Stimulated activated CD4-positive, alpha-beta T cell treated with anti-CD3 and anti-CD28 coated beads, TNF-alpha, amount 100 ng/mL, for 4 hours (primary cell): ENCODE data around the gene GPRIN1.
"Not testable (repeated sequence)": the region's sequence is repeated elsewhere in the genome, so short reads cannot be mapped to it uniquely, and the experiment has no call there.

Experiments
- DNase-seq, 3 experiments: peaks; one replicate each; pipeline ENCODE4 v3.0.0-alpha.2; 2020; ENCODE audit warnings: low read depth in 3 of 3

Gene GPRIN1

GRCh38 chr5:176597417-176598389 lies 12.3 kb downstream of the GPRIN1 start:
- DNase-seq, result no peak

- peak; percentile 55 to 61 (median 58) for DNase-seq
Observed at GRCh38 chr5:176596689-176597416, 13.1 kb downstream of the GPRIN1 start.

GRCh38 chr5:176596069-176596644 lies 13.8 kb downstream of the GPRIN1 start:
- DNase-seq, result no peak

GRCh38 chr5:176595386-176595943 lies 14.5 kb downstream of the GPRIN1 start:
- DNase-seq, result no peak

- DNase-seq, result no peak
Observed at GRCh38 chr5:176594554-176594953, 15.4 kb downstream of the GPRIN1 start.

- DNase-seq, result no peak
Observed at GRCh38 chr5:176593273-176593869, 16.6 kb downstream of the GPRIN1 start.

- DNase-seq, result no peak
Observed at GRCh38 chr5:176592573-176592972, 17.4 kb downstream of the GPRIN1 start.

- DNase-seq, result not testable (repeated sequence)
Observed at GRCh38 chr5:176591667-176592066, 18.3 kb downstream of the GPRIN1 start.

GRCh38 chr5:176590035-176590717 lies 19.8 kb downstream of the GPRIN1 start:
- no peak for DNase-seq

GRCh38 chr5:176589039-176589769 lies 20.8 kb downstream of the GPRIN1 start:
- no peak for DNase-seq

- DNase-seq, result no peak
Observed at GRCh38 chr5:176588297-176588696, 21.7 kb downstream of the GPRIN1 start.

GRCh38 chr5:176587398-176587797 lies 22.6 kb downstream of the GPRIN1 start:
- no peak for DNase-seq

GRCh38 chr5:176583076-176583475 lies 26.9 kb downstream of the GPRIN1 start:
- DNase-seq, result no peak

GRCh38 chr5:176581361-176581760 lies 28.6 kb downstream of the GPRIN1 start:
- DNase-seq, result no peak

- no peak for DNase-seq
Observed at GRCh38 chr5:176579323-176579722, 30.6 kb downstream of the GPRIN1 start.

GRCh38 chr5:176578391-176578808 lies 31.6 kb downstream of the GPRIN1 start:
- peak in 1 of 3 experiments; percentile 12 for DNase-seq

- no peak for DNase-seq
Observed at GRCh38 chr5:176577312-176578176, 32.4 kb downstream of the GPRIN1 start.

- DNase-seq, result no peak
Observed at GRCh38 chr5:176575488-176576422, 34.2 kb downstream of the GPRIN1 start.
